Stimulated activated CD8-positive, alpha-beta memory T cell treated with anti-CD3 and anti-CD28 coated beads, Interleukin-7, amount 100 ng/mL, for 1 hour (primary cell): Measurements from ENCODE around the gene ACLY.
"Not testable (repeated sequence)": the region's sequence is repeated elsewhere in the genome, so short reads cannot be mapped to it uniquely, and the experiment has no call there.

Experiments used
- DNase-seq, 2 donors: peaks; one replicate each; pipeline ENCODE4 v3.0.0-alpha.2; 2020; ENCODE audit warnings: low read depth in 2 of 2

ACLY gene

GRCh38 chr17:41939693-41940090 is 20.9 kb upstream of the ACLY start:
- no peak for DNase-seq

DNA sequence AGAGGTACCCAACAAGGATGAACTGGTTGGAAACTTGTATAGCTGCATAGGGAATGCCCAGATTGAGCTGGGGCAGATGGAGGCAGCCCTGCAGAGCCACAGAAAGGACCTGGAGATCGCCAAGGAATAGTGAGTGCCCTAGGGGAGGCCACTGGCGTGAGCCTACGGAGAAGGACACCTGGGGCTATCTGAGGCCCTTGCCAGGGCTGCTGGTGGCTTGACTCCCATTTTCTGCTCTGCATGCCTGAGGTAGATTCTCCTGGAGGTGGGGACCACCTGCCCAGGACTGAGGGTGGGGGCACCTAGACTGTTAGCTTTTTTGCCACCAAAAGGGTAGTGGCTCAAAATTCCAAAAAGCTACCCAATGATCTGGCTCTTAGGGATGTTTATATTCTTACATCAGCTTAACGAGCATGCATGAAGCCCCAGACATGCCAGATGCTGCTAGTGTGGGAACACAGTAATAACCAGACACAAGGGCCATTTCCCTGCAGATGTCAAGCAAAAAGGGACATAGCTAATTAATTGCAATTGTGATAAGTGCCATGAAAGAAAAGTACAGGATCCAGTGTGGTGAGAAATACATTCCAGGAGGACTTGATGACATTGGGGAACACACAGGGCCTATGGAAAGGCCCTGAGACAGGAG is 20.4 kb upstream of the ACLY start:
- DNase-seq: no peak

- no peak for DNase-seq
Measured at GRCh38 chr17:41937970-41938954, 19.5 kb upstream of the ACLY start.

DNA sequence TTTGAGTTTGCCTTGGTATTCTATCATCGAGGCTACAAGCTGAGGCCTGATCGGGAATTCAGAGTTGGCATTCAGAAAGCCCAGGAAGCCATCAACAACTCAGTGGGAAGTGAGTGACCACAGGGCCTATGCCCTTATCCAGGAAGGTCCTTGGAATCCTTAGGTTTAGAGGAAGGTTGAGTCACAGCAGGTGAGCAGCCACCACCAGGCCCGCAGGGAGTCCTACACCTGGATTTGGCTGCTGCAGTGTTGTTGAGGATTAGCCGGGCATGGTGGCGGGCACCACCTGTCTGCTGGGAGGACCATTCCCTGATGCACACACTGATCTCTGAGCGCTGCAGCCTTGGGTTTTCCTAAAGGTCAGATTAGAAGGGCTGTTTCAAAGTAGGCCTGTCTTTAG is 16.9 kb upstream of the ACLY start:
- DNase-seq: no peak

DNA sequence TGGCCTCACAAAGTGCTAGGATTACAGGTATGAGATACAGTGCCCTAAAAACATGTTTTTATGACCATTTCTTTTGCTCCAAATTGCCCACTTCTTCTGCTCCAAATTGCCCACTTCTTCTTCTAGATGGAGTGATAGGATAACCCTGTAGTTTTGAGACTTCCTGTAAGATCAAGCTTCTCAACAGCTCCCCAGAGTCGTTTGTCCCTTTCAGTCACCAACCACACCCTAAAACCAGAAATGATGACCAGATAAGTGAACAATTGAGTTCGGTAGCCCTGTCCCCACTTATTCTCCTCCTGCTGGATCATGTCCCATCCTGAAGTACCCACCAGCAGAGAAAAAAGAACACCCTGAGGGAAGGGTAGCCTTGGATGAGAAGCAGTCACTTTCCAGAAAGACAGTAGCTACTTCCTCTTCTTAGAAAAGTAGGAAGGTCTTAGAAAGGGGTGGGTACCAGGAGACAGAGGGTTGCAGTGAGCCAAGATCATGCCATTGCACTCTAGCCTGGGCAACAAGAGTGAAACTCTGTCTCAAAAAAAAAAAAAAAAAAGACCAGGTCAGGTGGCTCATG is 14.2 kb upstream of the ACLY start:
- no peak for DNase-seq

DNA sequence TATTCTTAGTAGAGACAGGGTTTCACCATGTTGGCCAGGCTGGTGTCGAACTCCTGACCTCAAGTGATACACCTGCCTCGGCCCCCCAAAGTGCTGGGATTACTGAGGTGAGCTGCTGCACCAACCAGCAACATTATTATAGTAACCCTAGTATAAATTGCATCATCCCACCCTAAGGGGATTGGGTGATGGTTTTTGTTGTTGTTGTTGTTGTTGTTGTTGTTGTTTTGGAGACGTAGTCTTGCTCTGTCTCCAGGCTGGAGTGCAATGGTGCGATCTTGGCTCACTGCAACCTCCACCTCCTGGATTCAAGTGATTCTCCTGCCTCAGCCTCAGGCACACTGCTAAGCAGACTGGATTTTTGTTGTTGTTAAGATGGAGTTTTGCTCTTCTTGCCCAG is 13.0 kb upstream of the ACLY start:
- not testable (repeated sequence) for DNase-seq

DNA sequence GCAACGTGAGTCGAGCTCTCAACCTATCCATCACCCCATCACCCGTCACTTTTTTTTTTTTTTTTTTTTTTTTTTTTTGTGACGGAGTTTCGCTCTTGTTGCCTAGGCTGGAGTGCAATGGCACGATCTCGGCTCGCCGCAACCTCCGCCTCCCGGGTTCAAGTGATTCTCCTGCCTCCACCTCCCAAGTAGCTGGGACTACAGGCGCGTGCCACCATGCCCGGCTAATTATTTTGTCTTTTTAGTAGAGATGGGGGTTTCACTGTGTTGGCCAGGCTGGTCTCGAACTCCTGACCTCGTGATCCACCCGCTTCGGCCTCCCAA is 12.0 kb upstream of the ACLY start:
- not testable (repeated sequence) for DNase-seq

DNA sequence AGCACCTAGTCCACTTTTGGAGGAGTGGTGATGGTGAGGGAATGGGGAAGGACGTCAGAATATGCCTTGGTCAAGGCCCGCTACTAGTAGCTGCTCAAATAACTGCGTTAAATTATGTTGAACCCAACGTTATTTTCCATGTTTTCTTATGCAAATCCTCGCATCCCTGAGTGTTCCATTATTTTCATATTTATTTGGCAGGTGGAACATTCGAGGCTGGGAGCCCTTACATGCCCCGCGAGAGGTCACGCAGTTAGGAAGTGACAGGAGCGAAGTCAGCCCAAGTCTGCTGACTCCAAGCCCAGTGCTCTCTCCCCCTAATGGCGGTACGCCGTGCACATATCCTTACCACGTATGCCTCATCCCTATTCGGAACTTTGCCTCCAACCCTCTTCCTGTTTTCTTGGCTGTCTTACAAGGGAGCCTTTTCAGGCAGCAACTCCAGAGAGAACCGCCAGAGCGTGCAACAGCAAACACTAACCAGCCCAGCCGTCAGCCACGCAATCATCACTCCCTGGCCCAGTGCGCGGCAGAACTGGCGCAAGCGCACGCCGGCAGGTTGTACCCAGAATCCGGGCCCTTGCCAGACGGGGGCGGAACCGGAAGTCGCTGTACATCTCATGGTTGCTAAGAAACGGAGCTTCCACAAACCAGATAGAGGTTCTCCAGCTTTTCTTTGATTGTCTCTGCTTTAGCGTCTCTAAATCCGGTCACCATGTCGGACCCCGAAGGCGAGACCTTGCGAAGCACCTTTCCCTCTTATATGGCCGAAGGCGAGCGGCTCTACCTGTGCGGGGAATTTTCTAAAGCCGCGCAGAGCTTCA is 11.5 kb upstream of the ACLY start, which contains the start of gene ODAD4:
Gene ODAD4, plus strand, starts transcription at position 609 of the 824 bp plus-strand sequence. Its CDS starts 107 bp downstream, at position 716.
- DNase-seq: peak; percentile 86 to 92

GRCh38 chr17:41928693-41929251 is 10.0 kb upstream of the ACLY start:
- no peak for DNase-seq

DNA sequence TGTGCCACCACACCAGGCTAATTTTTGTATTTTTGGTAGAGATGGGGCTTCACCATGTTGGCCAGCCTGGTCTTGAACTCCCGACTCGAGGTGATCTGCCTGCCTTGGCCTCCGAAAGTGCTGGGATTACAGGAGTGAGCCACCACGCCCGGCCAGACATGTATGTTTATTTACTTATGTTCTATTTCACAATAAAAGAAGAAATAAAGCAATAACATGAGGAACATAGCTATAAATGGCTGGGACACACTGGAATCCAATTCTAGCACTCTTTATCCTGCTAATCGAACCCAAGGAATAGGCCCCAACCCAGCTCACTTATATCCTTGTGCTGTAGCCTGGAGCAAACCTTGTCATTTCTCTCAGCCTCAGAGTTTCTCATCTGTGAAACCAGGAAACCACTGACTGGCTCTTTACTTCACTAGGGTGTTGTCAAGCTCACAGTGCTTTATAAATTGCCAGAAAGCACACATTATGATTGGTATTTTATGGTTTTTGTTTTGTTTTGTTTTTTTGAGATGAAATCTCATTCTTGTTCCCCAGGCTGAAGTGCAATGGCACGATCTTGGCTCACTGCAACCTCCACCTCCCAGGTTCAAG is 7.3 kb upstream of the ACLY start:
- no peak for DNase-seq

- no peak for DNase-seq
Measured at GRCh38 chr17:41920580-41920955, 1.8 kb upstream of the ACLY start.

- no peak for DNase-seq
Measured at GRCh38 chr17:41919840-41920579, 1.3 kb upstream of the ACLY start.

DNA sequence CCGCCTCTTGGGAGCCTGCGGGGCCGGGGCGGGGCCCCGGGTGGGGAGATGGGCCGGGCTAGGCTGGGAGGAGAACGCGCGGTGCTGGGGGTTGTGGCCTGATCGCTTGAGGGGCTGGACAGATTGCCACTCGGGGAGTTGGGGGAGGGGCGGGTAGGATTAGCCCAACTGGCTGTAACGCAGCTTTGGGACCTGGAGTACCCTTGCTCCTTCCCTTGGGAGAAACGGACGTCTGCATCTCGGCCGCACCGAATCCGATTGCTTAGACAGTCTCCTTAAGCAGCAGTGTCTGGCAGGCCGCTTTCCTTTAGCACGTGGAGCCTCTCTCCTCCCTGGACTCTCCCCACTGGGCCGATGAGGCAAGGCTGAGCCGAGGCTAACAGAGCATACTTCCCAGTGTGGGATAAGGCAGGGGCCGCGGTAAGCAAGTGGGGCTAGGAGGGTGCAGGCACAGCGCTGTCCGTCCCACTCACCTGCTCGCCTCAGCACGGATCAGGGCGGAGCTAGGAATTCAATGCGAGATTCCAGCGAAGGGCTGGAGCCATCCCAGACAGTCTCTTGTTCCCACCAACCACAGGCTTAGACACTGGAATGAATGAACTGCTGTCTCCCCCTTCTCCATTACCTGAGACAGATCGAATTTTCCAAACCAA is 540 bp upstream of the ACLY start:
- DNase-seq: no peak

- peak in 1 of 2 donors; percentile 15 for DNase-seq
Measured at GRCh38 chr17:41917679-41918313, 955 bp downstream of the ACLY start.

DNA sequence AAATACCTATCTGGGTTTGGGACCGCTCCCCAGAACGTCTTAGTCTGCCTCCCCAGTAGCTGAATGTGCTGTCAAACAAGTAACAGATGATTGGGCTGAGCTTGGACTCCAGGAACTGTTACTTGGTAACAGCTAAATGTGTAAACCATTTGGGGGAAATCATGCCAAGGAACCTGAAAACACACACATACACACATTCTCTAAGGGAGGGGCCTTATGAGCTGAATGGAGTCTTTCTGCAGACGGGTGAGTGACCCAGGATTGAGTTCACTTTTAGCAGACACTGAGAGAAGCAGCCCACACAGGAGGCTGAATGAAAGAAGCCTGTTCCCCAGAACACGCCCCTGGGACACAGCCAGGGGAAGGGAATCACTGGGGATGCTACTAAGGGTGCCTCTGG is 1.6 kb downstream of the ACLY start:
- no peak for DNase-seq

GRCh38 chr17:41915566-41915965 is 3.2 kb downstream of the ACLY start:
- no peak for DNase-seq

DNA sequence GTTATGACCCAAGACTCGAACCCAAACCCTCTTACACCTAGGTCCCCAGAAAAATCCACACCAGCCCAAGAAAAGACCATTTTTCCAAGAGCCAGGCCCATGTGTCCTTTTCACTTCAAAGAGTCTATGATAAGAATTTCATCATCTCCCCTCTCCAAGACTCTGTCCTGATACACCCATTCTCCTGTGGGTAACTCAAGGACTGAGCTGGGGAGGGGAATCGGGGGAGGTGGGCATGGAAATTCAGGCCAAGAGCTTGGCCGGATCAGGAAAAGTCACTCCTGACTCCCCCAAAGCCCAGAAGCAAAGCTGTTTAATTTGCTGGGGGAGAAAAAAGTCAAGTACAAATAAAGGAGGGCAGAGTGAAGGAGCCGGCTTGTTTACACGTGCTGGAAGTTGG is 3.7 kb downstream of the ACLY start:
- no peak for DNase-seq

- DNase-seq: no peak
Measured at GRCh38 chr17:41914358-41914766, 4.4 kb downstream of the ACLY start.

GRCh38 chr17:41913798-41914197 is 5.0 kb downstream of the ACLY start:
- no peak for DNase-seq
